Activated B cell treated with CpG ODN at 0.5 μM for 24 hours (primary cell): ENCODE results near the gene NAV3. TPM values are rescaled to one million over a fixed set of nuclear protein-coding genes. Genes with fewer than 3 reads are reported as not detected.

Source experiments
- ATAC-seq: fragments of 200-7000 bp; cut with Tn5 transposase; one replicate; pipeline ENCODE4 v1.10.0; 2021; ENCODE audit warnings: low read depth, mild to moderate bottlenecking, moderate library complexity
- CTCF ChIA-PET: fragments of 350-600 bp; sonication (Branson Sonifier 250); formaldehyde crosslinking; loops from one replicate; lab custom pipeline; 2021; ENCODE audit warnings: antibody characterized with exemption; lab: Charles Lee
- POLR2A ChIA-PET: fragments of 350-600 bp; sonication (Branson Sonifier 250); formaldehyde crosslinking; loops from one replicate; lab custom pipeline; 2021; ENCODE audit warnings: antibody characterized with exemption; lab: Charles Lee
- DNase-seq: peaks from one replicate; pipeline ENCODE4 v3.0.0; 2022
- H3K27ac Mint-ChIP-seq: one replicate; pipeline ENCODE4 v1.8.0; 2020; ENCODE audit warnings: mixed read lengths
- H3K27me3 Mint-ChIP-seq: one replicate; pipeline ENCODE4 v1.8.0; 2021; ENCODE audit warnings: mixed read lengths
- H3K36me3 Mint-ChIP-seq: one replicate; pipeline ENCODE4 v1.8.0; 2021; ENCODE audit warnings: low read depth, mixed read lengths
- H3K4me1 Mint-ChIP-seq: one replicate; pipeline ENCODE4 v1.8.0; 2021; ENCODE audit warnings: mixed read lengths
- H3K4me3 Mint-ChIP-seq: one replicate; pipeline ENCODE4 v1.8.0; 2020; ENCODE audit warnings: mild to moderate bottlenecking, mixed read lengths
- H3K9me3 Mint-ChIP-seq: one replicate; pipeline ENCODE4 v1.8.0; 2020; ENCODE audit warnings: mixed read lengths
- CTCF ChIP-seq: fragments of 200-600 bp; IDR thresholded peaks from one replicate; pipeline ENCODE4 v1.8.0; 2022; ENCODE audit warnings: antibody characterized with exemption, mild to moderate bottlenecking
- intact Hi-C: fragments of 100-400 bp; cut with micrococcal nuclease; formaldehyde crosslinking; loops from one replicate; pipeline ENCODE4 v1.15.1; 2024
- total RNA-seq: library from RNA; stranded (reverse); gene quantifications from 2 replicates; pipeline ENCODE4 v1.2.3, GENCODE V29; 2022

NAV3 gene
- total RNA-seq, 1 donor from 2014 or later = not detected

- CTCF ChIA-PET = no interaction called here
- Mint-ChIP-seq H3K9me3 (no peaks in the 10 kb centered on the region), H3K4me3 (no peak overlapping the region), H3K27me3 (peaks cover 3% of the 10 kb centered on the region), H3K36me3 (no peaks in the 10 kb centered on the region), H3K4me1 (no peaks in the 10 kb centered on the region), H3K27ac (no peak overlapping the region)
- intact Hi-C loops = no loop called here
- TF ChIP-seq CTCF = no peak
- POLR2A ChIA-PET = no interaction called here
- ATAC-seq (no peak), DNase-seq (no peak)
Observed at GRCh38 chr12:77915071-77915600, 84.4 kb downstream of the NAV3 start.

DNA sequence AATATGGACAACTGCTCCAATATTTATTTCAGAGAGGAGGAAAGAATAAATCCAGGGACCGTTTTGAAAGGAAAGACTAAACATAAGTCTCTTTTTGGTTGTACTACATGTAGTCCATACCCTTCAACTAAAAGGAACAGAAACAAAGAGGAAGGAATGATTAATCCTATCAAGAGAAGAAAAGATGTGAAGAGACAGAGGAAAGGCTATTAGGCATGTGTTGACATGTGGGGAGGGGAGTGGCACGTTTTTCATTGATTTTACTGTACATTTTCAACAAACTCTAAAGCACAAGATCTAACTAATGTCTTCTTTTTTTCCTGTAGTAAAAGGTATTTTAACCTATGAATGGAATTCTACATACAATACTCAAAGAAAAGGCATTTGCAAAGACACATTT lies 85.6 kb downstream of the NAV3 start:
- ATAC-seq = no peak
- no peak overlapping the region for H3K27ac Mint-ChIP-seq
- ChIA-PET POLR2A (no interaction called here), CTCF (no interaction called here)
- H3K4me3 Mint-ChIP-seq = no peak overlapping the region
- H3K4me1 Mint-ChIP-seq = no peaks in the 10 kb centered on the region
- no peak for DNase-seq
- peaks cover 3% of the 10 kb centered on the region for H3K27me3 Mint-ChIP-seq
- intact Hi-C loops = no loop called here
- H3K9me3 Mint-ChIP-seq = no peaks in the 10 kb centered on the region
- H3K36me3 Mint-ChIP-seq = no peaks in the 10 kb centered on the region
- TF ChIP-seq CTCF = no peak

DNA sequence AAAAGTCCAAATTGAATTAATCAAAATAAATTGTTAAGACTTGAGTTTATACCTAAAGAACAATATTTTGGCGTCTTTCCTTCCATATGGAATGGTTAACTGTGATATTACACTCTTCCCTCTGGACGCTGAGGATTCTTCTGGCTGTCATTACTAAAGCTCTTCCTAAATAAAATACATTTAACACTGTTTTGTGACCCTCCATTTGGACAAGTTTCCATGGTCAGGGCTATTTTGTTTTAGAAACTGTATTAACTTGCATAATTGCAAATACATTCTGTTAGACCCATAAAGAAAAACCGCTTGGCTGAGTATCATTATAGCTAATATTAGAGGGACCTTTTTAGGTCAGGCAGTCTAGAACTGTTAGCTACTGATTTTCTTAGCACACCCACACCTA lies 87.4 kb downstream of the NAV3 start:
- H3K27ac Mint-ChIP-seq = no peak overlapping the region
- POLR2A ChIA-PET = no interaction called here
- ATAC-seq = no peak
- peaks cover 2% of the 10 kb centered on the region for H3K9me3 Mint-ChIP-seq
- TF ChIP-seq CTCF = no peak
- no peak for DNase-seq
- no peaks in the 10 kb centered on the region for H3K4me1 Mint-ChIP-seq
- H3K36me3 Mint-ChIP-seq = no peaks in the 10 kb centered on the region
- no peak overlapping the region for H3K4me3 Mint-ChIP-seq
- CTCF ChIA-PET = no interaction called here
- peaks cover 3% of the 10 kb centered on the region for H3K27me3 Mint-ChIP-seq
- intact Hi-C loops = no loop called here

DNA sequence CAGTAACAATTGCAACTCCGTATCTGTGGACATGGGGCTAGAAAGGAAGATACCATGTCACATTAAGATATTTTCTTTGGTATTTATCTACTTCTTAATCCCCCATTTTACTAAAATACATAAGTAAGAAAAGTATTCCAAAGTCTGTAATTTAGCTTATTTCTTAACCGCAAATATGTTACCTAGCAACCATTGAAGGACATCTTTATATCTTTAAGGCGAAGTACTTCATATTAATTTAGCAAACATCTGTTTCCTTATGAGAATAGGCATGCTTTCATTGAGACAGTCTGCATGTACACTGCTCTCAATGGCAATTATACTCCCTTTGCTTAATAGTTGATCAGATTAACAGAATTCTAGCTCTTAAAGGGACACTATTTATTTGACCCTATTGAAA lies 88.8 kb downstream of the NAV3 start:
- Mint-ChIP-seq H3K9me3 (peaks cover 2% of the 10 kb centered on the region), H3K27me3 (peaks cover 3% of the 10 kb centered on the region), H3K4me3 (no peak overlapping the region), H3K4me1 (no peaks in the 10 kb centered on the region), H3K36me3 (no peaks in the 10 kb centered on the region), H3K27ac (no peak overlapping the region)
- intact Hi-C loops = no loop called here
- ChIA-PET POLR2A (no interaction called here), CTCF (no interaction called here)
- no peak for TF ChIP-seq CTCF
- ATAC-seq (no peak), DNase-seq (no peak)

DNA sequence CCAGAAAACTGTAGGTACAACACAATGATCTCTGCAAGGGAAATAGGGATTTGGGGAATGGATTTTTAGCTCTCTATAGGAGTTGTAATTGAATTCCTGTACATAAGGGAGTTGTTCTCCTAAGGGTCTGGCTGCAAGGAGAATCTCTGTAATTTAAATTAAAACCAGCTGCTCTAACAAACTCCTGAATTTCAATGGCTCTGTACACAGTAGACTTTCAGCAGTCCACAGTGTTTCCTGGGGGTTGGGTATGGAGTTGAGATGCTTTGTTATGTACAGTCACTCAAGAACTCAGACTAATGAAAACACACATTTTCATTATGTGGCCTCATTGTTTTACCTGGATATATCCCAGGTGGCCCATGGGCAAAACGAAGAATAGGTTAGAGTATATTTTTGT lies 93.2 kb downstream of the NAV3 start:
- CTCF ChIA-PET = no interaction called here
- H3K9me3 Mint-ChIP-seq = peaks cover 2% of the 10 kb centered on the region
- intact Hi-C loops = no loop called here
- H3K36me3 Mint-ChIP-seq = no peaks in the 10 kb centered on the region
- no peak overlapping the region for H3K4me3 Mint-ChIP-seq
- POLR2A ChIA-PET = no interaction called here
- TF ChIP-seq CTCF = no peak
- DNase-seq = no peak
- H3K4me1 Mint-ChIP-seq = peaks cover 1% of the 10 kb centered on the region
- H3K27ac Mint-ChIP-seq = no peak overlapping the region
- no peak for ATAC-seq
- H3K27me3 Mint-ChIP-seq = peaks cover 1% of the 10 kb centered on the region
